HG03342 (cell line): ENCODE data around the gene USP54.

ENCODE experiments used
- ATAC-seq: cut with Tn5 transposase; IDR thresholded peaks from one replicate; pipeline ENCODE4 v1.9.1; 2021; ENCODE audit warnings: mild to moderate bottlenecking, moderate library complexity; ENCODE audit not compliant: unreplicated experiment

USP54 gene

DNA sequence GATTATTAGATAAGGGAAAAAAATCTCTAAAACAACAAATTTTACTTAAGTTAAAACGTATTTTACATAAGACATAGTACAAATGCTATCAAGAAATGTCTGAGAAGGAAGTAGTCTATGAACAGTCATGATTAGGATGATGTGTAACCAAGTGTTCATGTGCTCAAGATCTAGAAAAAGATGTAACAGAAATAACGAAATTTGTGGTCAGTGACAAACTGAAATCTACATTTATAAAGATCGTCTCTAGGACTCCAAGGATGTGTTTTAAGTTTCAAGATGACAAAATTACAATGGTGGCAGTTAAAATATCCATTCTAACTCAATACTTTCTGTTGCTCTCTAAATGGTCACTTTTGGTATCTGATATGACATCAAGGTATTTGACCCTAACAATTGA is 112.5 kb downstream of the USP54 start:
- no peak for ATAC-seq

GRCh38 chr10:73471226-73471625 is 119.9 kb downstream of the USP54 start:
- ATAC-seq, result no peak

DNA sequence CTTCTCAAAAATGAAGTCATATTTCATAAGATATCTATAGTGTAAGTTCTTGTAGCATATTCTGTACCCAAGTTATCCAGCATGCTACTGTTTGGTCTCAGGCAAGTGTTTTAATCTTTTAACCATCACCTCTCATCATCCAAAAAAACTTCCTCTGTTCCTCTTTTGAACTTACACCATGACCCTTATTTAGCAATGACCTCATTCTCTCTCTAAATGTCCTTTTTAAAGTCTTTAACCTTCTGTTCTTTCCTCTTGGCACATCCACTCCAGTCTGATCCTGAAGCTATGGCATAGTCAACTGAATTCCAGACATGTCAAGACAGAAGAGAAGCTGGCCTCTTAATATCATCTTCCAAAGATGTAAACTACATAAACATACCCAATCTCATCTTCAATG is 121.6 kb downstream of the USP54 start:
- no peak for ATAC-seq

DNA sequence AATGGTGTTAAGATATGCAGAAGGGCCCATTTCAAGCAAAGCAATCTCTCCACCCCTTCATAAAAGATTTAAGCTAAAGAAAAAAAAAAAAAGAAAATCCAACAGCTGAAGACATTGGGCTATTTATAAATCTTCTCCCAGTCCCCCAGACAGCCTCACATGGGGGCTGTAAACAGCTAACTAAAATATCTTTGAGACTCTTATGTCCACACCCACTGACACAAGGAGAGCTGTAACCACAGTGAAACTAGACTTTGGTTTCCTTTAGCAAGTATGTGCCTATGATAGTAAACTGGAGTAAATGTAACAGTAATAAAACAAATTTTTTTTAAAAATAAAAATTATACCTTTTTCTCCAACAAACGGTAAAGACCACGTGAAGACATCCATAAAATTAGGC is 123.9 kb downstream of the USP54 start:
- no peak for ATAC-seq

DNA sequence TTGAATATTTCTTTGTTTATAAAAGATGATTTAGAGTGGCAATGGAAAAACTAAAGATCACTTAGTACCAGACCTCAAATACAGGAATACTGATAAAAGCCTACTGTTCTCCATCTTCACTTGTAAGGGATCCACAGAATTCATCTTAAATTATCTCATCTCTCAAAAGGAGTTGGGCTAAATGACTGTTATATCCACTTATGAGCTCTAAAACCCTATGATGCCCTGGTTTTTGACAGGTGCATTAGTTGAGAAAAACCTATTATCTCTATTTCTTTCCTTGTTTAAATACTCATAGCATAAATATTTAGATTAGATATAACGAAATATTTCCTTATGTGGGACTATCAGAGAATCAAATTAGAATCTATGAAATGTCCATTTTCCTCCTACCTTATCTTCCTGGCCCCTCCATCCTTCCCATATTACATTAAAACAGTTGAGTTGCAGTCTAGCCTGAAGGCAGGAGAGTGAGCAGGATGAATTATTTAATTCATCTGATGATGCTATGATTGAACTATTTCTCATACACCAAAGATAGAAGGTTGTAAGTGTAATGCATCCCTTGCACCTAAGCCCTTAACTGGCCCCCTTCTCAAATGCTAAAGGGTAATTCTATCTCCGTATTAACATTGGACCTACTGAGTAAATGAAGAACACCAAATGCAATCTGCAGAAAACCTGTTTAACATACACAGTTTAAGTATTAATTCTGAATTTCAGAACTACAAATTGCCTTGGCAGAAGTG is 125.0 kb downstream of the USP54 start:
- no peak for ATAC-seq

DNA sequence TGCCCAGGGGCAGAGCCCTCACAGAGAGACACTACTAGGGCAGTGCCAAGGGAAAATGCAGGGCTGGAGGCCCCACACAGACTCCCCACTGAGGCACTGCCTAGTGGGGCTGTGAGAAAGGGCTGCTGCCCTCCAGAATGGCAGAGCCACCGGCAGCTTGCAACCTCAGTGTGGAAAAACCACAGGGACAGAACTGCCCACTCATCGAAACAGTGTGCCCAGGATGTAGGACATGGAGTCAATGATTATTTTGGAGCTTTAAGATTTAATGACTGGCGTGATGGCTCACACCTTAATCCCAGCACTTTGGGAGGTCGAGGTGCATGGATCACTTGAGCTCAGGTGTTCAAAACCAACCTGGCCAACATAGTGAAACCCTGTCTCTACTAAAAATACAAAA is 130.2 kb downstream of the USP54 start:
- no peak for ATAC-seq

- no peak for ATAC-seq
Observed at GRCh38 chr10:73459683-73460314, 131.3 kb downstream of the USP54 start.

DNA sequence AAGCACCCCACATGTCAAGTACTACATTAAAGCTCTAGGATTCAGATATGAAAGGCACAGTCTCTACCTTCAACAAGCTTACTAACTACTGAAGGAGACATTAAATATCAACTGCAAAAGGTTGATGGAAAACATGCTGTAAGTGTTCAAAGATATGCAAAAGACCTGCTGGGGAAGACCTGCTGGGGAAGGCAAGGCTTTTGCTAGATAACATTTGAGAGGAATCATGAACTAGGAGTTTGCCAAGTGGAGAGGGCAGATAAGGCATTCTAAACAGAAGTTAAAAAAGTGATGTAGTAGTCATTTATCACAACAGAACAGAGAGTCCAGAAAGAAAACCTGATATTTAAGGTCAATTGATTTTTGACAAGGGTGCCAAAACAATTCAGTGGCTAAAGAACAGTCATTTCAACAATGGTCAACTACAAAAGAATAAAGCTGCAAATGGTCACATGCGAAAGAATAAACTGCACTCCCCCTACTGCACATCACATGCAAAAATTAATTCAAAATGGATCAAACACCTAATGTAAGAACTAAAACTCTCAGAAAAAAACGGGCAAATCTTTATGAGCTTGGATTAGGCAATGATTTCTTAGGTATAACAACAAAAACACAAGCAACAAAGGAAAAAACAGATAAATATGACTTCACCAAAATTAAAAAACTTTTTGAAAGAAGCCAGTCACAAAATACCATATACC is 134.8 kb downstream of the USP54 start:
- no peak for ATAC-seq

- ATAC-seq, result no peak
Observed at GRCh38 chr10:73449113-73449512, 142.0 kb downstream of the USP54 start.

DNA sequence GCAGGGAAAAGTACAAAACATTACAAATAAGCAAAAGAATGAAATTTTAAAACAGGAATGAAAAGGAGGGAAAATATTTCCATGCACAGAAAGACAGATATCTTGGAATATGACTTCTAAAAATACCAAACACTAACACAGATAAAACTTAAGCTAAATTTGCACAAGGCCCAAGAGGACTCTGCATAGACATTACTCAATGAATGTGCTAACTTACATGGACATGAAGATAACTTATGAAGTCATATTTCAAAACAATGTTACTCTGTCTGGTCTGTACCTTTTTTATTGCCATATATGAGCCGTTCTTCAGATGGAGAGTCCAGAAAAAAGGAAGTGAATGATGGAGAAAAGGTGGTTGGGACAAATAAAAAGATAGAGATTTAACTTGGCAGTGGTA is 142.8 kb downstream of the USP54 start:
- ATAC-seq, result no peak
